Glutamatergic neuron (in vitro differentiated cells): ENCODE results near the gene TOX2. TPM values are rescaled to one million over a fixed set of nuclear protein-coding genes. Genes with fewer than 3 reads are reported as not detected.
A peak's percentile ranks its signal among the peaks of the same experiment; 100 is the strongest.

Experiments
- DNase-seq: peaks from one replicate; pipeline ENCODE4 v3.0.0; 2022
- H3K27ac Mint-ChIP-seq: one replicate; pipeline ENCODE4 v1.8.0; 2020; ENCODE audit warnings: mild to moderate bottlenecking, mixed read lengths, inconsistent platforms; ENCODE audit not compliant: unreplicated experiment
- H3K27me3 Mint-ChIP-seq: one replicate; pipeline ENCODE4 v1.8.0; 2020; ENCODE audit warnings: mild to moderate bottlenecking, moderate library complexity, mixed read lengths, inconsistent platforms; ENCODE audit not compliant: unreplicated experiment
- H3K36me3 Mint-ChIP-seq: one replicate; pipeline ENCODE4 v1.8.0; 2020; ENCODE audit warnings: mild to moderate bottlenecking, mixed read lengths, inconsistent platforms; ENCODE audit not compliant: unreplicated experiment
- H3K4me1 Mint-ChIP-seq: one replicate; pipeline ENCODE4 v1.8.0; 2020; ENCODE audit warnings: mild to moderate bottlenecking, low read depth, mixed read lengths, inconsistent platforms; ENCODE audit not compliant: unreplicated experiment
- H3K4me3 Mint-ChIP-seq: one replicate; pipeline ENCODE4 v1.8.0; 2020; ENCODE audit warnings: mild to moderate bottlenecking, mixed read lengths, inconsistent platforms; ENCODE audit not compliant: unreplicated experiment
- H3K9me3 Mint-ChIP-seq: one replicate; pipeline ENCODE4 v1.8.0; 2020; ENCODE audit warnings: mild to moderate bottlenecking, moderate library complexity, mixed read lengths, inconsistent platforms; ENCODE audit not compliant: unreplicated experiment
- long read RNA-seq: library from polyadenylated mRNA; unstranded; transcript quantifications from one replicate; pipeline ENCODE4 v2.0.0, GENCODE V29; 2020; ENCODE audit not compliant: unreplicated experiment
- total RNA-seq: library from RNA; stranded (reverse); fragmentation: NEBNext Ultra II Directional; extraction: Animal tissue kit (Norgen Biotek cat#: 25700); gene quantifications from one replicate; pipeline ENCODE4 v1.2.1, GENCODE V29; 2021; ENCODE audit not compliant: unreplicated experiment
- TF ChIP-seq, protein P1 (sequence below): fragments of 200-600 bp; sonication (generic); IDR thresholded peaks from one replicate; pipeline ENCODE4 v1.5.0; 2021; ENCODE audit not compliant: partially characterized antibody, unreplicated experiment

TOX2 gene
- 11.0 TPM for total RNA-seq
- long read RNA-seq, partial matches to known transcripts: 0 of 1 reads
- long read RNA-seq, other reads (novel, unspliced or antisense): 1 of 1 reads

DNA sequence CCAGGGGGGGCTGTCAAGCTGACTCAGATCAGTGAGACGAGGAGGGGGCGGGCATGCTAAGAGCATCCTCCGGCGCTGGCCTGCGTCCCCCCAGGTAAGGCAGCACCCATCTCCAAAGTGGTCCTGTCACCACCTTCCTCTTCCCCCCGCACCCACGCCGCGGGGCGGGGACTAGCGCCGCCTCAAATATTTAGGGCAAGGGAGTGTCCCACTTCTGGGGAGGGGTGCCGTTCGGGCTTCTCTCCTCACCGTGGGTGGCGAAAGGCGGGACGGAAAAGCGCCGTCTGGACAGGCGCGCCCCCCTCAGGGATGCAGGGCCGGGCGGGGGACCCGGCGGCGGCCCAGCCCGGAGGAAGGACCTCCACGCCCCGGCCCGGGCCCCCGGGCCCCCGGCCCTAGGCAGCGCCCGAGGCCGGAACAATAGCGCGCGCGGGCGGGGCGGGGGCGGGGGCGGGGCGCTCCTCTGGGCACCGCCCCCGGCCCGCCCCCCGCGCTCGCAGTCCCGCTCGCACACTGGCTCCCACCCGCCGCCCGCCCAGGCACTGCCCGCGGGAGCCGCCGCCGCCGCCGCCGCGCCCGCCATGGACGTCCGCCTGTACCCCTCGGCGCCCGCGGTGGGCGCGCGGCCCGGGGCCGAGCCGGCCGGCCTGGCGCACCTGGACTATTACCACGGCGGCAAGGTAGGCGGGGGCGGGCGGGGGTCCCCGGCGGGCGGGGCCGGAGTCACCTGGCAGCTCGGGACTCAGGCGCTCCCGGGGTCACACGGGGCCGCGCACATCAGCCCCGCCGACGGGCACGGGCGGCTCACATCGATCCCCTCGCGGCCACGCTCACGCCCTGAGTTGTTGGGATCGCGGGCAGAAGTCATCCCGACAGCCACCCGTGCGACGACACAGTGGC is at the start of gene TOX2:
Gene TOX2 (plus strand): TSS at position 542 of the 900 bp plus-strand sequence. CDS start 40 bp downstream, at position 582.
- Mint-ChIP-seq H3K9me3 (peaks cover 12% of the 10 kb centered on the region), H3K27ac (peak within 1 kb of the TSS; percentile 75), H3K4me1 (peaks cover 8% of the 10 kb centered on the region), H3K36me3 (peaks cover 6% of the 10 kb centered on the region), H3K27me3 (peaks cover 21% of the 10 kb centered on the region), H3K4me3 (peak within 1 kb of the TSS; percentile 98)
- TF ChIP-seq, protein P1, sequence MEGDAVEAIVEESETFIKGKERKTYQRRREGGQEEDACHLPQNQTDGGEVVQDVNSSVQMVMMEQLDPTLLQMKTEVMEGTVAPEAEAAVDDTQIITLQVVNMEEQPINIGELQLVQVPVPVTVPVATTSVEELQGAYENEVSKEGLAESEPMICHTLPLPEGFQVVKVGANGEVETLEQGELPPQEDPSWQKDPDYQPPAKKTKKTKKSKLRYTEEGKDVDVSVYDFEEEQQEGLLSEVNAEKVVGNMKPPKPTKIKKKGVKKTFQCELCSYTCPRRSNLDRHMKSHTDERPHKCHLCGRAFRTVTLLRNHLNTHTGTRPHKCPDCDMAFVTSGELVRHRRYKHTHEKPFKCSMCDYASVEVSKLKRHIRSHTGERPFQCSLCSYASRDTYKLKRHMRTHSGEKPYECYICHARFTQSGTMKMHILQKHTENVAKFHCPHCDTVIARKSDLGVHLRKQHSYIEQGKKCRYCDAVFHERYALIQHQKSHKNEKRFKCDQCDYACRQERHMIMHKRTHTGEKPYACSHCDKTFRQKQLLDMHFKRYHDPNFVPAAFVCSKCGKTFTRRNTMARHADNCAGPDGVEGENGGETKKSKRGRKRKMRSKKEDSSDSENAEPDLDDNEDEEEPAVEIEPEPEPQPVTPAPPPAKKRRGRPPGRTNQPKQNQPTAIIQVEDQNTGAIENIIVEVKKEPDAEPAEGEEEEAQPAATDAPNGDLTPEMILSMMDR: no peak
- peak; percentile 75 for DNase-seq

DNA sequence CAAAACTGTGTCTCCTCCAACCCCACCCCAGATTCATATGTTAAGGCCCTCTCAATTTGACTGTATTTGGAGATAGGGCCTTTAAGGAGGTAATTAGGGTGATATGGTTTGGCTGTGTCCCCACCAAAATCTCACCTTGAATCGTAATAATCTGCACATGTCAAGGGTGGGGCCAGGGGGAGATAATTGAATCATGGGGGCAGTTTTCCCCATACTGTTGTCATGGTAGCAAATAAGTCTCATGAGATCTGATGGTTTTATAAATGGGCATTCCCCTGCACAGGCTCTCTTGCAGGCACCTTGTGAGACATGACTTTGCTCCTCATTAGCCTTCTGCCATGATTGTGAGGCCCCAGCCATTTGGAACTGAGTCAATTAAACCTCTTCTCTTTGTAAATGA is 46.6 kb upstream of the TOX2 start:
- no peak for DNase-seq
- no peaks in the 10 kb centered on the region for H3K9me3 Mint-ChIP-seq
- TF ChIP-seq, protein P1: no peak
- no peak overlapping the region for H3K27ac Mint-ChIP-seq
- no peaks in the 10 kb centered on the region for H3K36me3 Mint-ChIP-seq
- H3K27me3 Mint-ChIP-seq: peaks cover 2% of the 10 kb centered on the region
- H3K4me1 Mint-ChIP-seq: no peaks in the 10 kb centered on the region
- H3K4me3 Mint-ChIP-seq: no peak overlapping the region

DNA sequence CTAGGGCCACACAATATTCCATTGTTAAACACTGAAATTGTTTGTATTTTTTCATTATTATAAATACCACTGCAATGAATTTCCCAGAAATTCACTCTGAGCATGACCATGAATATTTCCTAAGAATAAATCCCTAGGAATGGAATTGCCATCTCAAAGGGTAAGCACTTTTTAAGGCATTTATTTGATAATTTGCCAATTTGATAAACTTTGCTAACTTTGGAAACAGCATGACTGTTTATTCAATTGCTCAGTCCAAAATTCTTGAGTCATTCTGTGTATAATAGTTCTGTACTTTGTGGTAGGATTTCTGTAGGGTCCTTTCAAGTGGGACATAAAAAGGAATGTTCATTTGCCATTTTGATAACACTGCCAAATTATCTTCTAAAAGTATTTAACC is 44.2 kb upstream of the TOX2 start:
- no peak overlapping the region for H3K4me3 Mint-ChIP-seq
- no peak for DNase-seq
- peaks cover 4% of the 10 kb centered on the region for H3K27me3 Mint-ChIP-seq
- TF ChIP-seq, protein P1: no peak
- no peaks in the 10 kb centered on the region for H3K4me1 Mint-ChIP-seq
- H3K27ac Mint-ChIP-seq: no peak overlapping the region
- no peaks in the 10 kb centered on the region for H3K36me3 Mint-ChIP-seq
- no peaks in the 10 kb centered on the region for H3K9me3 Mint-ChIP-seq

DNA sequence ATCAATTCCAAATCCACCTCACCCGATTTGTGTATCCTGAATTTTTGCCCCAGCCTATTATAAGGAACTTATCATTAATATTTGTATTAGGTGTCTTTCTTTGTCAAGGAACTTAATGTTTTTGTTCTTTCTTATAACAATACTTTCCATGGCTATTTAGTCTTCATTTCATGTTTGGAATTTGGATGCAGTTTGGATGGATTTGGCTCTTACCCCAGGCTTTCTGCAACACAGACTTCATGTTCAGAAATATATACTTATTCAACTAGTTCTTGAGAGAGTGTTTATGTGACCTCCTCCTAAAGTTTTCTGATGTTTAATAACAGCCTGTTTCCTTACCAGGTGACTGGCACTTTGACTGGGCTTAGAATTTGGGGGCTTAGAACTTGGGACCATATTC is 35.9 kb upstream of the TOX2 start:
- H3K4me1 Mint-ChIP-seq: no peaks in the 10 kb centered on the region
- H3K9me3 Mint-ChIP-seq: peaks cover 3% of the 10 kb centered on the region
- H3K27me3 Mint-ChIP-seq: peaks cover 4% of the 10 kb centered on the region
- no peak overlapping the region for H3K27ac Mint-ChIP-seq
- H3K4me3 Mint-ChIP-seq: no peak overlapping the region
- no peak for DNase-seq
- TF ChIP-seq, protein P1: no peak
- H3K36me3 Mint-ChIP-seq: peaks cover 5% of the 10 kb centered on the region

GRCh38 chr20:43893930-43894329 is 20.7 kb upstream of the TOX2 start:
- H3K27me3 Mint-ChIP-seq: no peaks in the 10 kb centered on the region
- no peaks in the 10 kb centered on the region for H3K4me1 Mint-ChIP-seq
- H3K27ac Mint-ChIP-seq: no peak overlapping the region
- peaks cover 16% of the 10 kb centered on the region for H3K36me3 Mint-ChIP-seq
- DNase-seq: no peak
- peaks cover 5% of the 10 kb centered on the region for H3K9me3 Mint-ChIP-seq
- TF ChIP-seq, protein P1: no peak
- no peak overlapping the region for H3K4me3 Mint-ChIP-seq
